Loucy (cell line): ENCODE data around the gene TLCD4.

ENCODE experiments used
- EZH2phosphoT487 ChIP-seq: fragments of 200-600 bp; IDR thresholded peaks from 2 replicates; pipeline ENCODE4 v1.6.1; 2018; ENCODE audit warnings: antibody characterized with exemption, mild to moderate bottlenecking, moderate library complexity, borderline replicate concordance
- TF ChIP-seq, protein P1 (sequence below): fragments of 200-600 bp; sonication (generic); conservative IDR thresholded peaks from 2 replicates; pipeline ENCODE4 v1.5.1; 2014; ENCODE audit warnings: mild to moderate bottlenecking, antibody characterized with exemption, low read length

DNA sequence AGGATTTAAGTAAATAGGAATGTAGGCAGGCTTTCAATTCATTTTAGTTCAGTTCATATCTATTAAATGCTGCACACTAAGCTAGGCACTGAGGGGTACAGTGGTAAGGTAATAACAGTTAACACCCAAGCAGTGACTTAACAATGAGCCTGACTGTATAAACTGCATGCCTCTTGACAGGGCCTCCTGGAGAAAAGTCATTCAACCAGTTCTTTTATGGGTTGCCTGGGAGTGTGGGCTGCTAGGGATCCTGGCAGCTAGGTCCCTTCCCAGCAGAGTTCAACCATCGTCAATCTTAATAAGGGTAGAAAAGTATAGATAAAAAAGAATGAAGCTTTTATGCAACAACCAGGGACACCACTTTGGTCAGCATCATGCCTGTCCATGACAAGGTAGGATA lies 36.3 kb upstream of the TLCD4 start:
- TF ChIP-seq, protein P1, sequence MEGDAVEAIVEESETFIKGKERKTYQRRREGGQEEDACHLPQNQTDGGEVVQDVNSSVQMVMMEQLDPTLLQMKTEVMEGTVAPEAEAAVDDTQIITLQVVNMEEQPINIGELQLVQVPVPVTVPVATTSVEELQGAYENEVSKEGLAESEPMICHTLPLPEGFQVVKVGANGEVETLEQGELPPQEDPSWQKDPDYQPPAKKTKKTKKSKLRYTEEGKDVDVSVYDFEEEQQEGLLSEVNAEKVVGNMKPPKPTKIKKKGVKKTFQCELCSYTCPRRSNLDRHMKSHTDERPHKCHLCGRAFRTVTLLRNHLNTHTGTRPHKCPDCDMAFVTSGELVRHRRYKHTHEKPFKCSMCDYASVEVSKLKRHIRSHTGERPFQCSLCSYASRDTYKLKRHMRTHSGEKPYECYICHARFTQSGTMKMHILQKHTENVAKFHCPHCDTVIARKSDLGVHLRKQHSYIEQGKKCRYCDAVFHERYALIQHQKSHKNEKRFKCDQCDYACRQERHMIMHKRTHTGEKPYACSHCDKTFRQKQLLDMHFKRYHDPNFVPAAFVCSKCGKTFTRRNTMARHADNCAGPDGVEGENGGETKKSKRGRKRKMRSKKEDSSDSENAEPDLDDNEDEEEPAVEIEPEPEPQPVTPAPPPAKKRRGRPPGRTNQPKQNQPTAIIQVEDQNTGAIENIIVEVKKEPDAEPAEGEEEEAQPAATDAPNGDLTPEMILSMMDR, result no peak
- no peak for TF ChIP-seq EZH2phosphoT487
